Choroid plexus epithelial cell (primary cell): ENCODE data around the gene SSC5D.

ENCODE experiments used
- DNase-seq: peaks from one replicate; pipeline ENCODE4 v3.0.0-alpha.2; 2010; ENCODE audit warnings: low read depth
- H3K4me3 ChIP-seq: 2 replicates; pipeline ENCODE4 v1.5.1; 2011; ENCODE audit warnings: low read depth, mild to moderate bottlenecking, control low read depth, low read length, moderate library complexity
- TF ChIP-seq, protein P1 (sequence below): conservative IDR thresholded peaks from 2 replicates; pipeline ENCODE4 v1.5.1; 2011; ENCODE audit warnings: low read depth, mild to moderate bottlenecking, control low read depth, inconsistent platforms, low read length, moderate library complexity

Gene SSC5D

DNA sequence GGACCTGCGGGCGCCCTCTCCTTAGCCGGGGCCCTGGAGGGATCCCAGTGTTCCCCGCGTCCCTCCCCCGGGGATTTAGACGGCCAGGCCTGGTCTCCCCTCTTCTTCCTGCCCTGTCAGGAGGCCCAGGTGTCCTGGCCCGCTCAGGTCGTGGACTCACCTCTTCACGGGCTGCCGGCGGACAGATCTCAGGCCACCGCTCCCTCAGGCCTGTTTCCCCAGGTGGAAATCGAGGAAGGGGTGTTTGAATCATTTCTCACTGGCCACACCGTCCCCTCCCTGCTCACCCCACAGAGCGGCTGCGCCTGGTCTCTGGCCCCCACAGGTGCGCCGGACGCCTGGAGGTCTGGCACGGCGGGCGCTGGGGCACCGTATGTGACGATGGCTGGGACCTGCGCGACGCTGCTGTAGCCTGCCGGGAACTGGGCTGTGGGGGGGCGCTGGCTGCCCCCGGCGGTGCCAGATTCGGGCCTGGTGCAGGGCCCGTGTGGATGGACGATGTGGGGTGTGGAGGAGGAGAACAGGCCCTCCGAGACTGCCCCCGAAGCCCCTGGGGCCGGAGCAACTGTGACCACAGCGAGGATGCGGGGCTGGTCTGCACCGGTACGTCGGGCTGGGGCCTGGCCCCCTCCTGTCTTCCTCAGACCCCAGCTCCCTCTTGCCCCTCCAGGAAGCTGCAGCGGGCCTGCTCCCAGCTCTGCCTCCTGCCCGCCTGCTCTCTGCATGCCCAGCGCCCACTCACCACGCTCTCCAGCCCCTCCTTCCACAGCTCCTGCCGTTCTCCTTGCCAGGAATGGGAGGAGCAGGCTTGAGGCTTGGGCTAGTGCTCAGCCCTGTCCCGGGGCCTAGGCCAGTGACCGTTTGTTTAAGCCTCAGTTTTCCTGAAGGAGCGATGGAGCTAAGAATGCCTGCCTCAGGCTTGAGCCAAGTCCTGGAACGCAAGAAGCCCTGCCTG, 2.5 kb downstream of the SSC5D start:
- DNase-seq, result no peak
- no peak overlapping the region for H3K4me3 ChIP-seq
- TF ChIP-seq, protein P1, sequence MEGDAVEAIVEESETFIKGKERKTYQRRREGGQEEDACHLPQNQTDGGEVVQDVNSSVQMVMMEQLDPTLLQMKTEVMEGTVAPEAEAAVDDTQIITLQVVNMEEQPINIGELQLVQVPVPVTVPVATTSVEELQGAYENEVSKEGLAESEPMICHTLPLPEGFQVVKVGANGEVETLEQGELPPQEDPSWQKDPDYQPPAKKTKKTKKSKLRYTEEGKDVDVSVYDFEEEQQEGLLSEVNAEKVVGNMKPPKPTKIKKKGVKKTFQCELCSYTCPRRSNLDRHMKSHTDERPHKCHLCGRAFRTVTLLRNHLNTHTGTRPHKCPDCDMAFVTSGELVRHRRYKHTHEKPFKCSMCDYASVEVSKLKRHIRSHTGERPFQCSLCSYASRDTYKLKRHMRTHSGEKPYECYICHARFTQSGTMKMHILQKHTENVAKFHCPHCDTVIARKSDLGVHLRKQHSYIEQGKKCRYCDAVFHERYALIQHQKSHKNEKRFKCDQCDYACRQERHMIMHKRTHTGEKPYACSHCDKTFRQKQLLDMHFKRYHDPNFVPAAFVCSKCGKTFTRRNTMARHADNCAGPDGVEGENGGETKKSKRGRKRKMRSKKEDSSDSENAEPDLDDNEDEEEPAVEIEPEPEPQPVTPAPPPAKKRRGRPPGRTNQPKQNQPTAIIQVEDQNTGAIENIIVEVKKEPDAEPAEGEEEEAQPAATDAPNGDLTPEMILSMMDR, result no peak

DNA sequence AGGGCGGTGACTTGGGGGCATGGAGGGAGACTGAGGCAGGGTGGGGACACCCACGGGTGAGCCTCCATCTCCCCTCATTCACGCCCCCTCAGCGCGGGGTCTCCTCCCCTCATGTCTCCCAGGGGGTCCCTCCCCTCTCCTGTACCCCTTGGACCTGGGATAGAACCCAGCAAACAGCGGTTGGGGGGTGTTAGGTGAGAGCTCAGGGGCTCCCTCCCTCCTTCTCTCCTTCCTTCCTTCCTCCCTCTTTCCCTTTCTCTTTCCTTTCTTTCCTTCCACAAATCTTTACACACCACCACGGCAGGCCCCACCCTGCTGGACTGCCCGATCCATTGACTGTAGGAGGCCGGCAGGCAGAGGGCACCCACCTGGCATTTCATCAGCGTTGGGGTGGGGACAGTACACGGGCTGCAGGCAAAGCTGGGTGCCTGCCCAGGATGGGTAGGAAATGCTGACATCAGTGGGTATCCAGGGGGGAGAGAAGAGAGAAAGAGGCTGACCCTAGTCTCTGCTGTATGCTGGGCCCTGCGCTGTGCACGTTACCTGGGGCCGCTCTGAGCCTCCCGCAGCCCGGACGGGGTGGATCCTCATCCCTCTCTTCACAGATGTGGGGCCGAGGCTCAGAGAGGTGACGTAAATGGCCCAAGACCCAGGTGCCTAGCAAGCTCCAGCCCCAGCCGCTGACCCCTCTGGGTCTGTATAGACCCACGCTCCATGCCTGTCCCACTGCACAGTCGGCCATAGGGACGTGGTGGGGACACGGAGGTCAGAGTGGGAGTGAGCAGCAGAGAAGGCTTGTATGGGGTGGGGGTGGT, 3.5 kb downstream of the SSC5D start:
- H3K4me3 ChIP-seq, result no peak overlapping the region
- DNase-seq, result no peak
- TF ChIP-seq, protein P1, result no peak

DNA sequence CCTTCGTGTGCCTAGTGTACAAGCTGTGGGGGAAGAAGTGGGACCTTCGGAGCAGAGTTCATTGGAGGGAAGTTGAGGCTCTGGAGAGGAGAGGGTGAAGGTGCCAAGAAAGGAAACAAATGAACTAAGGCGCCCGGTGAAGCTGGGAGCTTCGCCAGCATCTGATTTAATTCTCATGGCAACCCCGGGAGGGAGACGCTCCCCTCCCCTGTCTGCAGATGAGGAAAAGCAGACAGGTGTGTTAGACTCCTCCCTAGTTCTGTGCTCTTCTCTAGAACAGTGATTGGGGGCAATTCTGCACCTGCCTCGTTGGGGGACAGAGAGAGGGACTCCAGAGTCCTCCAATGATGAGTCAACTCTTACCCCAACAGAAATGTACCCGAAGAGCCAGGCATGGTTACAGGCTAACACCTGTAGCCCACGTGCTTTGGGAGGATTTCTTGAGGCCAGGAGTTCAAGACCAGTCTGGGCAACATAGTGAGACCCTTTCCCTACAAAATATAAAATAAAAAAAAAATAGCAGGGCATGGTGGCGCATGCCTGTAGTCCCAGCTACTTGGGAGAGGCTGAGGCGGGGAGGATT, 4.2 kb downstream of the SSC5D start:
- DNase-seq, result no peak
- TF ChIP-seq, protein P1, result no peak
- no peak overlapping the region for H3K4me3 ChIP-seq

DNA sequence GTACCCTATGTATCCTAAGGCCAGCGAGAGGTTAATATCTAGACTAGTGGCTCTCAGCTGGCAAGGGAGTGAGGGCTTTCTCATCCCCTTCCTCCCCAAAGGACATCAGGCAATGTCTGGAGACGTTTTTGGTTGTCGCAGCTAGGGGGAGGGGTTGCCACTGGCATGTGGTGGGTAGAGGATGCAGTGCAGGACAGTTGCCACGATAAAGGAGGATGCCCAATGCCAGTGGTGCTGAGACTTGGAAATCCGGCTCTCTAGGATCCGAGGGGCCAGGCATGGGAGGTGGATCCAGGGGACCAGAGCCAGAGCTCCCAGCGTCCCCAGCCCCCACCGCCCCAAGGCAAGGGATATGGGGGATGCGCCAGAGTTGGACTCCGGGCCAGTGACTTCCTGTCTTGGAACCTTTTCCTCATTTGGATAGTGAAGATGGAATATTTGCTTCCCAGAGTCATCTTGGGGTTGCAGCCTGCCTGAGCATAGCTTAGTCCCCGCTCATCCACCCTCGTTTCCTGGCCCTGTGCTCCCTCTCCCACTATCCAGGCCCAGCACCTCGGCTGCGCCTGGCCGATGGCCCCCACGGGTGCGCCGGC, 4.9 kb downstream of the SSC5D start:
- TF ChIP-seq, protein P1, result no peak
- H3K4me3 ChIP-seq, result no peak overlapping the region
- no peak for DNase-seq

DNA sequence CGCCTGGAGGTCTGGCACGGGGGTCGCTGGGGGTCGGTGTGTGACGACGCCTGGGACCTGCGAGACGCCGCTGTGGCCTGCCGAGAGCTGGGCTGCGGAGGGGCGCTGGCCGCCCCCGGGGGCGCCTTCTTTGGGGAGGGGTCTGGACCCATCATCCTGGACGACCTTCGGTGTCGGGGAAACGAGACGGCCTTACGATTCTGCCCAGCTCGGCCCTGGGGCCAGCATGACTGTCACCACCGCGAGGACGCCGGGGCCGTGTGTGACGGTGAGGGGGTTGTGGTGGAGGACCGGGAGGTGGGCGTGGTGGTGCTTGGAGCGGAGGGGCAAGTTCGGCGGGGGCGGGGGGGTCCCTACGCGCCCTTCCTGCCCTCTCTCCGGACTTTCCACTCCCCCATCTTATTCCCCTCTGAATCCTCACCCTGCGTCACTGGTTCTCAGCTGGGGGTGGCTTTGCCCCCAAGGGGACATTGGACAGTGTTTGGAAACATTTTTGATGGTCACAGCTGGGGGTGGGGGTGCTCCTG, 5.5 kb downstream of the SSC5D start:
- H3K4me3 ChIP-seq, result peak overlapping the region; percentile 65
- DNase-seq, result no peak
- TF ChIP-seq, protein P1, result no peak

DNA sequence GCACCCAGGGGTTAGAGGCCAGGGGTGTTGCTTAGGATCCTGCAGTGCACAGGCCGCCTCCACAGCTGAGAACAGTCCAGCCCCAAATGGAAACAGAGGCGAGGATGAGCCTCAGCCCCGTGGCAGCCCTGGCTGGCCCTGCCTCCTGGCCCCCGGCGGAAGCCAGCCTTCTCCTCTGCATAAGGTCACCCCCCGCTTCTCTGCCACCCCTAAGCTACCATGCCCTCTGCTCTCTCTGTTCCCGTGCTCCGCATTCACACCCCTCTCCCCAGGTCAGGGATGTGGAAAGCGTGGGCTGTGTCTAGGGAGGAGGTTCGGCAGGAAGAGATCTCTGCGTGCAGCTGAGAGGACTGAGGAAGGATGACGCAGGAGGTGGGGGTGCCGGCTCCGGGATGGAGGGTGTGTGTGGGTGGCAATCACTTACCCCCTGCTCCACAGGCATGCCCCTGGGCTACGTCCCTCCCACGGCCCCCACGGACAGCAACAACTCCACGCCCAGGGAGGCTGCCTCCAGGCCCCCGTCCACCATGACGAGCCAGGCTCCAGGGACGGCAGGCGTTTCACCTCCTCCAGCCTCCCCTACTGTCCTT, 6.0 kb downstream of the SSC5D start:
- TF ChIP-seq, protein P1, result no peak
- DNase-seq, result peak; percentile 65
- H3K4me3 ChIP-seq, result peak overlapping the region; percentile 65
